Amygdala (tissue), 56 donors: Measurements from ENCODE around the gene CHID1.

Experiments used
- DNase-seq, 56 donors: peaks; one replicate each; lab custom pipeline; 2025; lab: John Stamatoyannopoulos, UW

The CHID1 gene

DNA sequence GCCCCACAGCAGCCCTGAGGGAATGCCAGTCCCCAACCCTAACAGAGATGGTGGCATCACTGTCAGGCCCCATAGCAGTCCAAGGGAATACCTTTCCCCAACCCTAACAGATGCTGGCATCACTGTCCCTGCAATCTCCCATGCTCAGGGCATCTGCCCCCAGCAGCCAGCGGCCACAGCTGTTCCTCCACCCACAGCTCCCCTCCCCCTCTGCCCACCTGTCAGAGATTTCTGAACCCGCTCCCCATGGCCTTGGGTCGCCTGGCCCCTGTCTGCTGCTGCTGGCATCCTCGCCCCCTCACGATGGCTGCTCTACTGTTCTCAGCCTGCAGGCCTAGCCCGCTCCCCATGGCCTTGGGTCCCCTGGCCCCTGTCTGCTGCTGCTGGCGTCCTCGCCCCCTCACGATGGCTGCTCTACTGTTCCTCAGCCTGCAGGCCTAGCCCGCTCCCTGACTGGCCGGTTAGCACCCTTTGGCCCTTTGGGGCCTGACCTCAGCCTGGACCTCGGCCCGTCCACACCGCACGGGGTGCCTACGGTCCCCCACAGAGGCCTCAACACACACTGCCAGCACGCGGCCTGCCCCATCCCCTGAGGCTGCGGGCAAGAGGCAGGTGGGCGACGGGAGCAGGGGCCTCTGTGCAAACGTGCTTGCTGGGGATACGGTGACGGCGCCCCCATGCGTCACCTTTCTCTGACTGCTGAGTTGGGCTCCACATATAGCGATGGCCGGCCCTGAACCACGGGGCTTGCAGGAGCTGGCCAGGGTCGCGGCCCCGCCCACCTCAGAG lies 20.7 kb downstream of the CHID1 start:
- DNase-seq, result no peak

DNA sequence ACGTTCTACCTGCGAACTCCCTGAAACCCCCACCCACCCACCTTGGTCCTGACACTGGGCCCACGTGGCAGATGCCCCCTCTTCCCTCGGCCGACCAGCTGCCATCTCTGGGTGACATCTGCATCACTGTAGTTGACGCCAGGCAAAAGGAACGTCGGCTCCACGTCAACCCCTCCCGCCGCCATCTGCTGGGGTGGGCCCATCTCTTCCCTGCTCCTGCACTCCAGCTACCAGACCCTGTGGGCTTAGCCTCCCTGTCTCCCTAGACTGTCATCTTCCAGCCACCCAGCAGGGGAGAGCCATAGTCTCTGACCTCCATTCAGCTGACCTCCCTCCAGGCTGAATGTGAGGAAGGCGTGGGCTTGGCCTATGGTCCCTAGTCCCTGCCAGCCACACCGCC lies 21.4 kb downstream of the CHID1 start:
- DNase-seq, result no peak

DNA sequence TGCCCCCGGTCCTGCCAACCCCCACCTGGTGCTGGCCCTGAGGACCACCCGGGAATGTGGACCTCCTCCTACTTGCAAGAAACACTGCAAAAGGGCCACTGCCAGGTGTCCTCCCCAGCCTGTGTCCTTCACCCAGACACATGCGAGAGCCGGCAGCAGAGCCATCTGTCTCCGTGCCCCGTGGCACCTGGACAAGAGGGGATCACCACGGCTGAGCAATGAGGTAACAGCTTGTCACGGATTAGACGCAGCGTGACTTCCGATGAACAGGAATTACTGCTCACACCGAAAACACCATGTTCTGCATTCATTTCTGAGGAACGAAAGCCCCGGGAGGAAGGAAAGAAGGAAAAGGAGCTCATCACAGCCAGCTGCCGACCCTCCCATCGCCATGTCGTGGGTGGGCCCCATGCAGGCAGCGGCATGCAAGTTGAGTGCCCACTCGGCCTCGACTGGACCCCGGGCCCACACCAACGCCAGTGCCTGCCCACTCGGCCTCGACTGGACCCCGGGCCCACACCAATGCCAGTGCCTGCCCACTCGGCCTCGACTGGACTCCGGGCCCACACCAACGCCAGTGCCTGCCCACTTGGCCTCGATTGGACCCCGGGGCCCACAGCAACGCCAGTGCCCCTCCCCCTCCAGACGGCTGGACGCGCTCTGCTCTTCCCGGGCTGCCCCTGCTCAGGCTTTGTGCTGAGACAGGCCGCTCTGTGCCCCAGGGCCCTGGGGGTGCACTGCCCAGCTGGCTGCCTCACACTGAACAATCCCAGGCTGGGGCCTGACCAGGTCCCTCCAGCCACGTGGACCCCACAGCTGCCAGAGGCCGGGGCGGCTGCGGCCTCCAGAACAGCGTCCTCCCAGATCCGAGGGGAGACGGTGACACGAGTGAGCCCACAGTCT lies 22.0 kb downstream of the CHID1 start:
- DNase-seq, result peak in 7 of 56 donors; percentile 14 to 42 (median 28)

DNA sequence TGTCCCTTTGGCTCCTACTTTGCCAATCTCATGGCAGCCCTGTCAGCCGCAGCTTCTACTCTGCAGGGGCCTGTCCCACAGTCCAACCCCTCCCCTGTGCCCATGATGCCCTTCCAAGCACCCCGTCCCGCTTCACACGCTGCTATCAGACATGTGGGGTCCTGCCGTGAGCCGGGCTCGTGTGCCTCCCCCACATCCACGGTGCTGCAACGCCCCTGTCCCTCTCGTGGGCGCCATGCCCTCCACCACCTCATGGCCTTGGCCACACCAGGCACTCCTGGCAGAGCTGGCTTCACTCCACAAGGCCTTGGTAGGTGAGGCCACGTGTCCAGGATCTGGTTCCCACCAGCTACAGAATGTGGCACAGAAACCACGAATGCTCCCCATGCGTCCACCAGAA lies 23.0 kb downstream of the CHID1 start:
- DNase-seq, result no peak

DNA sequence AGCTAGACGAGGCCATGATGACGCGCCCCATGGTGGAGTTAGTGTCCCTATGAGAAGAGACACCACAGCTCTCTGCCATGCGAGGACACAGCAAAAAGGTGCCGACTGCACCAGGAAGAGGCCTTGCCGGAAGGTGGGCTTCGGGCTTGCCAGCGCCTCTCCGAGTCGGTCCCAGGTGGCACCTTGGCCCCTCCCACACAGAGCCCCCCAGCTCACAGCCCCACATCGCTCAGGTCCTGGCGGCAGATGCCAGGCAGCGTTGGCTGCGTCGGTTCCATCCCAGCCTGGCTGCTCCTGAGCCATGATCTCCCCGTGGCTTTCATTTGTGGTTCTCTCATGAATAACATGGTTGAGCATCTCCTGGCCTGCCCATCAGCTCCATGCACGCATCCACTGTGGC lies 24.0 kb downstream of the CHID1 start:
- no peak for DNase-seq

DNA sequence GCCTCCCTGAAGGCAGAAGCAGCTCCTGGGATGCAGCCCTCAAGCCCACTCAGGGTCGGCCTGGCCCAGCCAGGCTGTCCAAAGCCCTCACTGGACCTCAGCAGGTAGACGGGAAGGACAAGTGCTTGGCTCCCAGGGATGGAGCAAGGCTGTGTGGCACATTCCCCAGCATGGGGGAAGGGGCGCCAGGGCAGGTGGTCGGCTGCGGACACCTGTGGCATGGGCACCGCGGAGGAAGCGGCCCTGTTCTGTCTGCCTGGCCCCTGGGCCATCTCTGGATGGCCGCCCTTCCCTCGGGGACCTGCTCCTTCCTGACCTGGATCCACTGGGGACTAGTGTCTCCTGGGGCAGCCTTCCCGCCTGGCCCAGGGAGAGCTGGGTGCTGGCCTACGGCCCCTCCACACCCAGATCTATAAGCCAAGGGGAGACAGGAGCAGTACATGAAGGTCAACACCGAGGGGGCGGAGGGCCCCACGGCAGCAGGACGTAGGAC lies 26.0 kb downstream of the CHID1 start:
- no peak for DNase-seq

- no peak for DNase-seq
These were observed 27.1 kb downstream of the CHID1 start for GRCh38 chr11:883527-883926.

GRCh38 chr11:882596-882995 lies 28.0 kb downstream of the CHID1 start:
- no peak for DNase-seq

- no peak for DNase-seq
These were observed 30.2 kb downstream of the CHID1 start for GRCh38 chr11:880447-880846.

DNA sequence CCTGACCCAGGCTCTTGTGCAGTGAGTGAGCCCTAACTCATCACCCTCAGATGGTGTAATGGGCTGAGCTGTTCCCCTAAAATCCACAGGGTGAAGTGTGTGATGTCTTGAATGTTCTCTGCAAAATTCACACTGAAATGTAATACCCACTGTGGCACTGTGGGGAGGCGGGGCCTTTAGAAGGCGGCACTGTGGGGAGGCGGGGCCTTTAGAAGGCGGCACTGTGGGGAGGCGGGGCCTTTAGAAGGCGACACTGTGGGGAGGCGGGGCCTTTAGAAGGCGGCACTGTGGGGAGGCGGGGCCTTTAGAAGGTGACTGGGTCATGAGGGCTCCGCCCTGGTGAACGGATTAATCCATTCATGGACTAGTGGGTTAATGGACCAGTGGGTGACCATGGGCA lies 33.0 kb downstream of the CHID1 start:
- no peak for DNase-seq

DNA sequence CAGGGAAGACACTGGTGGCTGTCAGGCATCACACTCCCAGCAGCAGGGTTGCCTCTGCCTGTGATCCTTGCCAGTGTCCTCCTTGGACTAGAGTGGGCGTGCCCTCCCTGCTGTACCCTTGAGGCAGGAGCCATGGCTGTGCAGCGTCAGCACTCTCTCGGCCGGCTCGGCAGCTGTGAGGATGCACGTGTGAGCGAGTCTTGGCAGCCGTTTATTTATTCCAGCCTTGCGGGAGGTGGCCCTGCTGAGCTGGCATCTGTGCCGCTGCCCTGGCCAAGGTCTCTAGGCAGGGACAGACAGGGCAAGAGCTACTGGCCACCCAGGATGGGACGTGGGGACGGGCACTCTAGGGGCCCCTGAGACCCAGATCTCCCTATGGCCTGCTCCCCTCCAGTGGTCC lies 34.1 kb downstream of the CHID1 start:
- DNase-seq, result peak in 23 of 56 donors; percentile 15 to 65 (median 50)

DNA sequence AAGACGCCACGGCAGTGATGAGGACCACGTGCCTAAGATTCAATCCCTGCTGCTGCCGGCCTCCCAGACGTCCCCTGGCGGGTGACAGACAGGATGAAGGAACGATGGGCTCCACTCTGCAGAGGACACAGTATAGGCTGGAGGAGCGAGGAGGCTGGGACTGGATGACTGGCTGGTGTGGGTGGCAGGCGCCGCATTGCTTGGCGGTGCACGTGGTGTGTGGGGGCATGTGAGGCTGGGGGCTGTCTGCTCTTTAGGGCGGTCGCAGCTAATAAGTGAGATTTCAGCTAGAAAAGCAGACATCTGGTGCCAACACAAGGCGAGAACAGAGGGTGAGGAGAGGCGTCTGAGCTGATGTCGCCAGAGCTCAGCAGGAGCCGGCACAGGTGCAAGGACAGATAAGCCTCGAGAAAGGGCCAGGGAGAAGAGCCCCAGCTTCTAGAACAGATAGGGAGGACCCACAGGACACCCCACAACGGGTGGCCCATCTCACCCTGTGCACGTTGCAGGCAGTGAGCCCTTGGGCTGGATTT lies 34.8 kb downstream of the CHID1 start:
- DNase-seq, result peak in 22 of 56 donors; percentile 15 to 71 (median 50)

DNA sequence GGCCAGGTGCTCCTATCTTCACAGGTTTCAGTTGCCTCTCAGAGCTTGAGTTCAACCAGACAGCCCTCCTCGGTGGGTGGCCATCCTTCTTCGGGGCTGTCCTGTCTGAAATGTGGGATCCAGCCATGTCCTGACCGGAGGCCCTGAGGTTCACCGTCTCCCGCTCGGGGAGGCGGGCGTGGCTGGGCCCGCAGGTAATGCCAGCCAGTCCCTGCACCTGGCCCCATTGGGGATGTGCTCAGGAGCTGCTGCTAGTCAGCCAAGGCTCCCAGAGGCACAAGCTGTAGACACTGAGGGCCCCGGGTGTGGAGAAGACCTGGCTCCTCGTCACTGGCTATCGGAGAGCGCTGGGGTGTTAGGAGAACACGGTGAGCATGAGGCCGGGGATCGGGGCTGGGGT lies 35.4 kb downstream of the CHID1 start:
- DNase-seq, result no peak

GRCh38 chr11:873706-874105 lies 36.9 kb downstream of the CHID1 start:
- DNase-seq, result no peak

DNA sequence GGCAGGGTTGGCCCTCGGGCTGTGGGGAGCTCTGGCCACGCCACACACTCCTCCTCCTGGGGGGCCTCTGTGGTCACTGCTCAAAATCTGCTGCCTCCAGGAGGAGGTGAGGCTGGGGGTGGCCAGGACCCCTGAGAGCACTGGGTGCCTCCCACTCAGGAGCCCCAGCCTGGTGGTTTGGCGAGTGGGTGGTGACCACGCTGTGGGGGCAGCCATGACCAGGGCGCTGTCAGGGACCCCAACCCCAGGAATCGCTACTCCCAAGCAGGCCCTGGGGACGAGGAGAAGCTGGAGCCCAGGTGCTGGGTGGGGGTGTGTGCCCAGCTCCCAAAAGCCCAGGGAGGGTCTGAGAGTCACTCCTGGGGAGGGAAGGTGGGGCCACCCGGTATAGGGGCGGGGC lies 37.8 kb downstream of the CHID1 start:
- DNase-seq, result no peak

- no peak for DNase-seq
These were observed 39.1 kb downstream of the CHID1 start for GRCh38 chr11:871472-871871.

GRCh38 chr11:870418-870817 lies 40.2 kb downstream of the CHID1 start:
- DNase-seq, result no peak

- DNase-seq, result no peak
These were observed 40.5 kb downstream of the CHID1 start for GRCh38 chr11:870127-870413.

GRCh38 chr11:869399-870126 lies 41.0 kb downstream of the CHID1 start:
- DNase-seq, result no peak

GRCh38 chr11:868802-869201 lies 41.8 kb downstream of the CHID1 start:
- no peak for DNase-seq

GRCh38 chr11:868394-868793 lies 42.2 kb downstream of the CHID1 start:
- no peak for DNase-seq
